ENCODE data around the gene MAP3K20. TPM values are rescaled to one million over a fixed set of nuclear protein-coding genes. Genes with fewer than 3 reads are reported as not detected.

Gene MAP3K20
- total and polyA plus RNA-seq, 2 of the 4 experiments (the other 2 are of a cell fraction), result 27.5 to 84.4 TPM

DNA sequence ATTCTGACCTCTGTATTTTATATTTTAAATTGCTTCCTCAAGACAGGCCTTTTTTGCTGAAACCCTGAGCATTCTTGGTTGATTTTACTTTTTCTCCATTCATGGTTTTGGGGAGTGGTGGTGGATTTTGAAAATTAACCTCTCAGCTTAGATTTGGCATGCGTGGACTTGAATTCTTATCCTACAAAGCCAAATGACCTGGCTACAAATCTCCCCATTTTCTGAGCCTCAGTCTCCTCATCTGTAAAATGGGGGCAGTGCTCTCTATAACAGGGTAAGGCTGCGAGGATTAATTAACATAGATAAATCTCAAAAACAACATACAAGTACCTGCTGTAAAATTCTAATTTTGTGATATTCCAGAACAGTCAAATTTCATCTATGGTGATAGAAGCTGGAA lies 175.6 kb downstream of the MAP3K20 start:
- Histone ChIP-seq H3K9me3 (ENCODE audit: control insufficient read depth, insufficient read depth, low read length) (no peaks in the 10 kb centered on the region), H4K8ac (ENCODE audit: low read depth in 2 of 2, low read length in 2 of 2) (no peak overlapping the region), H3K27ac (ENCODE audit: insufficient read depth, low read length) (no peak overlapping the region), H4K20me1 (ENCODE audit: insufficient read depth, low read length) (no peaks in the 10 kb centered on the region), H3K14ac (replicated peaks; ENCODE audit: low read depth, low read length) (no peak overlapping the region), H2AK9ac (replicated peaks; ENCODE audit: low read depth, low read length, poor library complexity) (no peak overlapping the region), H3K9me1 (ENCODE audit: insufficient read depth, low read length) (peaks cover 5% of the 10 kb centered on the region; the same call in 1 of the 2 replicates), H2BK15ac (ENCODE audit: low read depth, low read length) (no peak overlapping the region), H2BK20ac (ENCODE audit: low read depth, low read length) (no peak overlapping the region), H3K23ac (ENCODE audit: low read depth, low read length) (no peak overlapping the region), H3K4me2 (ENCODE audit: low read depth, low read length) (no peak overlapping the region), H3K79me1 (ENCODE audit: low read depth in 1 of 2, low read length in 2 of 2) (no peaks in the 10 kb centered on the region; a peak in 1 of 4 replicates), H3K4ac (ENCODE audit: low read depth, low read length) (no peak overlapping the region), H3K9ac (ENCODE audit: low read depth, low read length) (no peak overlapping the region), H3K18ac (ENCODE audit: low read depth, low read length) (no peak overlapping the region), H3K56ac (ENCODE audit: extremely low read depth, insufficient read depth, low read length) (no peak overlapping the region), H3K36me3 (ENCODE audit: control insufficient read depth, insufficient read depth, low read length) (peaks cover 4% of the 10 kb centered on the region), H2AK5ac (ENCODE audit: low read depth, low read length) (no peak overlapping the region), H2AFZ (replicated peaks; ENCODE audit: low read length, poor library complexity) (no peak overlapping the region), H4K5ac (ENCODE audit: low read depth, low read length) (no peak overlapping the region), H3K4me1 (ENCODE audit: control insufficient read depth, insufficient read depth, low read length) (no peaks in the 10 kb centered on the region; the same call in 1 of the 2 replicates), H3K27me3 (ENCODE audit: control insufficient read depth, insufficient read depth, low read length) (no peaks in the 10 kb centered on the region), H3K4me3 (ENCODE audit: insufficient read depth, low read depth, low read length) (no peak overlapping the region), H2BK120ac (ENCODE audit: low read depth, low read length) (no peak overlapping the region), H2BK5ac (ENCODE audit: low read depth, low read length, poor library complexity, severe bottlenecking) (no peak overlapping the region), H4K91ac (ENCODE audit: insufficient read depth, low read depth, low read length) (no peak overlapping the region)
- POLR2A ChIA-PET (ENCODE audit: unreplicated experiment), result no interaction called here
- ATAC-seq (ENCODE audit: low read depth) (no peak), DNase-seq (no peak)
- BruUV-seq (replicated peaks), result no TSS peak
- intact Hi-C loops (cut with micrococcal nuclease) (no loop called here), in situ Hi-C loops (cut with MboI; ENCODE audit: low sequenced_read_pairs) (no loop called here), dilution Hi-C loops (cut with HindIII; ENCODE audit: low sequenced_read_pairs, unreplicated experiment) (no loop called here)
- no CpG with 5 or more reads among the region's 2 CpGs for WGBS, 2 experiments (ENCODE audit: extremely low coverage in 2 of 2, insufficient read length in 1 of 2)
- CTCF ChIA-PET, result no interaction called here
- TF ChIP-seq MAZ (IDR thresholded peaks at IDR 0.05; ENCODE audit: borderline replicate concordance, low read depth, low read length), result no peak
- TF ChIP-seq RFX5 (IDR thresholded peaks at IDR 0.05; ENCODE audit: low read depth, low read length), result no peak
- no peak for TF ChIP-seq BHLHE40 (IDR thresholded peaks at IDR 0.05; ENCODE audit: low read depth, low read length)
- TF ChIP-seq RCOR1 (IDR thresholded peaks at IDR 0.05; ENCODE audit: insufficient replicate concordance, low read length), result no peak
- no peak for TF ChIP-seq NFE2L2 (IDR thresholded peaks at IDR 0.05; ENCODE audit: low read depth, low read length)
- no peak for TF ChIP-seq FOS (IDR thresholded peaks at IDR 0.05; ENCODE audit: low read depth, low read length)
- TF ChIP-seq, protein P1, sequence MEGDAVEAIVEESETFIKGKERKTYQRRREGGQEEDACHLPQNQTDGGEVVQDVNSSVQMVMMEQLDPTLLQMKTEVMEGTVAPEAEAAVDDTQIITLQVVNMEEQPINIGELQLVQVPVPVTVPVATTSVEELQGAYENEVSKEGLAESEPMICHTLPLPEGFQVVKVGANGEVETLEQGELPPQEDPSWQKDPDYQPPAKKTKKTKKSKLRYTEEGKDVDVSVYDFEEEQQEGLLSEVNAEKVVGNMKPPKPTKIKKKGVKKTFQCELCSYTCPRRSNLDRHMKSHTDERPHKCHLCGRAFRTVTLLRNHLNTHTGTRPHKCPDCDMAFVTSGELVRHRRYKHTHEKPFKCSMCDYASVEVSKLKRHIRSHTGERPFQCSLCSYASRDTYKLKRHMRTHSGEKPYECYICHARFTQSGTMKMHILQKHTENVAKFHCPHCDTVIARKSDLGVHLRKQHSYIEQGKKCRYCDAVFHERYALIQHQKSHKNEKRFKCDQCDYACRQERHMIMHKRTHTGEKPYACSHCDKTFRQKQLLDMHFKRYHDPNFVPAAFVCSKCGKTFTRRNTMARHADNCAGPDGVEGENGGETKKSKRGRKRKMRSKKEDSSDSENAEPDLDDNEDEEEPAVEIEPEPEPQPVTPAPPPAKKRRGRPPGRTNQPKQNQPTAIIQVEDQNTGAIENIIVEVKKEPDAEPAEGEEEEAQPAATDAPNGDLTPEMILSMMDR (conservative IDR thresholded peaks at IDR 0.05; ENCODE audit: low read depth, low read length), result no peak
- no peak for TF ChIP-seq MXI1 (IDR thresholded peaks at IDR 0.05; ENCODE audit: borderline replicate concordance, low read depth, low read length)
- no peak for TF ChIP-seq SMC3 (IDR thresholded peaks at IDR 0.05; ENCODE audit: low read depth, low read length)
- TF ChIP-seq CHD1 (IDR thresholded peaks at IDR 0.05; ENCODE audit: low read depth, low read length), result no peak
- TF ChIP-seq CEBPB (IDR thresholded peaks at IDR 0.05; ENCODE audit: low read depth, low read length), result no peak
